ENCODE measurements around the gene PRSS56. TPM values are rescaled to one million over a fixed set of nuclear protein-coding genes. Genes with fewer than 3 reads are reported as not detected.

The PRSS56 gene
- total RNA-seq, 1 donor from 2014 or later: not detected

DNA sequence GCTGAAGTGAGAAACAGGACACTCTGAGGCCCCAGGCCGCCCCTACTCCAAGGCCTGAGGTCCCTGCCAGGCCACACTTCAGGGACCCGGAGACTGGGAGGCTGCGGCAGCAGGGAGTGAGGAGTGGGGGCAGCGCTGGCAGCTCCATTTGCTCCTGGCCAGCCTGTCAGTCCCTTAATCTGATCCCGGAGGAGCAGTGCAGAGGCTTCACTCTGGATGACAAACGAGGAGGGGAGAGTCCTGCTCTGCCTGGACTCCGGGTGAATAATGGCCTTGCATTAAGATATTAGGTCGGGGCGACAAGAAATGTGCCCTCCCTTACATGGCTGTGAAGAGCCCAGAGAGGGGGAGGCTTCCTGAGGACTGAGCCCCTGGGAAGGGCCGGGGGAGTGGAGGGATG is 14.3 kb upstream of the PRSS56 start:
- no peak for FAIRE-seq
- H3K9me3 Mint-ChIP-seq (ENCODE audit: unreplicated experiment): no peaks in the 10 kb centered on the region

DNA sequence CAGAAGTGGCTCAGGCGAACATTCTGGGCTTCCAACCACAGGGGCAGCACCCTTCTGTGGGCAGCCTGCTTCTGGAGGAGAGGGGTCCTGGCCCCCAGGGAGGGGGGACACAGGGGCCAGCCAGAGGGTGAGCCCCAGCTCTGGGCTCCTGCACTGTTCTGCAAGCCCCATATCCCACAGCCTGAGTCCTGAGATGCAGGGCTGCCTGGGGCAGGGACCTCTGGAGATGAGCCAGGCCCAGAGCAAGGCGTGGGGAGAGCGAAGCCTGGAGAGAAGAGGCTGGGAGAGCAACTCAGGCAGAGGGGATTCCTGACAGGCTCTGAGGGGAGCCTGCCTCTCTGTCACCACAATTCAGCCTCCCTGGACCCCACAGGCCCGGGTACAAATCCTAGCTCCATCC is 13.5 kb upstream of the PRSS56 start:
- no peak overlapping the region for H3K4me3 ChIP-seq (ENCODE audit: insufficient read depth, low read depth, low read length)
- H3K36me3 ChIP-seq (ENCODE audit: insufficient read depth, low read length): no peaks in the 10 kb centered on the region
- Mint-ChIP-seq H3K27me3 (ENCODE audit: low read depth, unreplicated experiment) (peaks cover 65% of the 10 kb centered on the region), H3K4me1 (ENCODE audit: low read depth, unreplicated experiment) (no peaks in the 10 kb centered on the region), H3K9me3 (ENCODE audit: unreplicated experiment) (no peaks in the 10 kb centered on the region), H3K36me3 (ENCODE audit: low read depth, unreplicated experiment) (peaks cover 2% of the 10 kb centered on the region), H3K27ac (ENCODE audit: unreplicated experiment) (no peak overlapping the region), H3K4me3 (ENCODE audit: unreplicated experiment) (no peak overlapping the region)
- no peak for TF ChIP-seq EZH2 (IDR thresholded peaks at IDR 0.05; ENCODE audit: insufficient read depth, low read length)
- TF ChIP-seq, protein P1, sequence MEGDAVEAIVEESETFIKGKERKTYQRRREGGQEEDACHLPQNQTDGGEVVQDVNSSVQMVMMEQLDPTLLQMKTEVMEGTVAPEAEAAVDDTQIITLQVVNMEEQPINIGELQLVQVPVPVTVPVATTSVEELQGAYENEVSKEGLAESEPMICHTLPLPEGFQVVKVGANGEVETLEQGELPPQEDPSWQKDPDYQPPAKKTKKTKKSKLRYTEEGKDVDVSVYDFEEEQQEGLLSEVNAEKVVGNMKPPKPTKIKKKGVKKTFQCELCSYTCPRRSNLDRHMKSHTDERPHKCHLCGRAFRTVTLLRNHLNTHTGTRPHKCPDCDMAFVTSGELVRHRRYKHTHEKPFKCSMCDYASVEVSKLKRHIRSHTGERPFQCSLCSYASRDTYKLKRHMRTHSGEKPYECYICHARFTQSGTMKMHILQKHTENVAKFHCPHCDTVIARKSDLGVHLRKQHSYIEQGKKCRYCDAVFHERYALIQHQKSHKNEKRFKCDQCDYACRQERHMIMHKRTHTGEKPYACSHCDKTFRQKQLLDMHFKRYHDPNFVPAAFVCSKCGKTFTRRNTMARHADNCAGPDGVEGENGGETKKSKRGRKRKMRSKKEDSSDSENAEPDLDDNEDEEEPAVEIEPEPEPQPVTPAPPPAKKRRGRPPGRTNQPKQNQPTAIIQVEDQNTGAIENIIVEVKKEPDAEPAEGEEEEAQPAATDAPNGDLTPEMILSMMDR (IDR thresholded peaks at IDR 0.05; ENCODE audit: insufficient read depth, low read depth, low read length): no peak
- H3K9ac ChIP-seq (ENCODE audit: low read length): no peak overlapping the region
- FAIRE-seq: no peak
- H3K4me2 ChIP-seq (ENCODE audit: low read length): no peak overlapping the region
- H3K27ac ChIP-seq (ENCODE audit: low read depth, low read length): no peak overlapping the region
- H4K20me1 ChIP-seq (ENCODE audit: insufficient read depth, low read length): peaks cover 6% of the 10 kb centered on the region
- H3K9me3 ChIP-seq (ENCODE audit: insufficient read depth, low read depth, low read length): no peaks in the 10 kb centered on the region
- peaks cover 49% of the 10 kb centered on the region for H3K27me3 ChIP-seq (ENCODE audit: insufficient read depth, low read length)
- H3K79me2 ChIP-seq (ENCODE audit: insufficient read depth, low read length): no peaks in the 10 kb centered on the region
- no peak overlapping the region for H2AFZ ChIP-seq (ENCODE audit: low read depth, low read length)
- H3K4me1 ChIP-seq (ENCODE audit: insufficient read depth, low read length): no peaks in the 10 kb centered on the region
- DNase-seq (ENCODE audit: low read depth): no peak

More for the DNA sequence above, 14.3 kb upstream of the PRSS56 start:
- H3K27ac Mint-ChIP-seq (ENCODE audit: unreplicated experiment): no peak overlapping the region
- Histone ChIP-seq H3K4me1 (ENCODE audit: insufficient read depth, low read length) (no peaks in the 10 kb centered on the region), H3K4me2 (ENCODE audit: low read length) (no peak overlapping the region), H3K79me2 (ENCODE audit: insufficient read depth, low read length) (no peaks in the 10 kb centered on the region), H2AFZ (ENCODE audit: low read depth, low read length) (no peak overlapping the region), H3K9me3 (ENCODE audit: insufficient read depth, low read depth, low read length) (no peaks in the 10 kb centered on the region), H3K9ac (ENCODE audit: low read length) (no peak overlapping the region), H3K27ac (ENCODE audit: low read depth, low read length) (no peak overlapping the region), H4K20me1 (ENCODE audit: insufficient read depth, low read length) (peaks cover 6% of the 10 kb centered on the region), H3K27me3 (ENCODE audit: insufficient read depth, low read length) (peaks cover 43% of the 10 kb centered on the region), H3K4me3 (ENCODE audit: insufficient read depth, low read depth, low read length) (no peak overlapping the region), H3K36me3 (ENCODE audit: insufficient read depth, low read length) (no peaks in the 10 kb centered on the region)
- TF ChIP-seq, protein P1 (IDR thresholded peaks at IDR 0.05; ENCODE audit: insufficient read depth, low read depth, low read length): no peak
- no peak for TF ChIP-seq EZH2 (IDR thresholded peaks at IDR 0.05; ENCODE audit: insufficient read depth, low read length)
- no peaks in the 10 kb centered on the region for H3K4me1 Mint-ChIP-seq (ENCODE audit: low read depth, unreplicated experiment)
- H3K27me3 Mint-ChIP-seq (ENCODE audit: low read depth, unreplicated experiment): peaks cover 71% of the 10 kb centered on the region
- H3K4me3 Mint-ChIP-seq (ENCODE audit: unreplicated experiment): no peak overlapping the region
- H3K36me3 Mint-ChIP-seq (ENCODE audit: low read depth, unreplicated experiment): peaks cover 2% of the 10 kb centered on the region
- DNase-seq (ENCODE audit: low read depth): no peak

DNA sequence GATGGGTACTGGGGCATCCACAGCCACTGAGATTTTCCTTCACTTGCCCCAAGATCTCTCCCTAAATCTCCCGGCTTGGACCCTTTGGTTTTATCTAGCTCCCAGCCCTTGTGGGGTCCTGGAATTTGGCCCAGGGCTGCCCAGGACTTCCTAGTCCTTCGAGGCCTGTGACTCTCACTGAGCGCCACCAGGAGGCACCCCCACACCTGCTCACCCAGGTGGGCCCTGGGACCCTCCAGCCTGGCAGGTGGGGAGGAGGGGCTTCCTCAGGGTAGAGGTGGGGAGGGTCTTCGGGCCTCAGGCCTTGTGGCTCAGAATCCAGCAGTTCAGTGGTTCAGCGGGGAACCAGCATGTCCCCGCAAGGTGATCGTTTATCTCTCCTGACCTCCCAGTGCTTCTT is 11.9 kb upstream of the PRSS56 start:
- no peak overlapping the region for H3K9ac ChIP-seq (ENCODE audit: low read length)
- Mint-ChIP-seq H3K36me3 (ENCODE audit: low read depth, unreplicated experiment) (peaks cover 2% of the 10 kb centered on the region), H3K27ac (ENCODE audit: unreplicated experiment) (no peak overlapping the region), H3K4me3 (ENCODE audit: unreplicated experiment) (no peak overlapping the region), H3K27me3 (ENCODE audit: low read depth, unreplicated experiment) (peaks cover 67% of the 10 kb centered on the region), H3K9me3 (ENCODE audit: unreplicated experiment) (no peaks in the 10 kb centered on the region), H3K4me1 (ENCODE audit: low read depth, unreplicated experiment) (no peaks in the 10 kb centered on the region)
- H4K20me1 ChIP-seq (ENCODE audit: insufficient read depth, low read length): peaks cover 6% of the 10 kb centered on the region
- TF ChIP-seq, protein P1 (IDR thresholded peaks at IDR 0.05; ENCODE audit: insufficient read depth, low read depth, low read length): no peak
- TF ChIP-seq EZH2 (IDR thresholded peaks at IDR 0.05; ENCODE audit: insufficient read depth, low read length): no peak
- no peak overlapping the region for H3K4me3 ChIP-seq (ENCODE audit: insufficient read depth, low read depth, low read length)
- DNase-seq (ENCODE audit: low read depth): no peak
- no peak overlapping the region for H2AFZ ChIP-seq (ENCODE audit: low read depth, low read length)
- FAIRE-seq: no peak
- H3K4me2 ChIP-seq (ENCODE audit: low read length): no peak overlapping the region
- no peak overlapping the region for H3K27ac ChIP-seq (ENCODE audit: low read depth, low read length)
- no peaks in the 10 kb centered on the region for H3K79me2 ChIP-seq (ENCODE audit: insufficient read depth, low read length)
- no peaks in the 10 kb centered on the region for H3K4me1 ChIP-seq (ENCODE audit: insufficient read depth, low read length)
- no peaks in the 10 kb centered on the region for H3K36me3 ChIP-seq (ENCODE audit: insufficient read depth, low read length)
- peaks cover 48% of the 10 kb centered on the region for H3K27me3 ChIP-seq (ENCODE audit: insufficient read depth, low read length)
- no peaks in the 10 kb centered on the region for H3K9me3 ChIP-seq (ENCODE audit: insufficient read depth, low read depth, low read length)
